GM23248 (cell line): ENCODE results near the gene EMC8.

Experiments
- EZH2 ChIP-seq: fragments of 200-600 bp; sonication (generic); IDR thresholded peaks from 2 replicates; pipeline ENCODE4 v1.6.1; 2018; ENCODE audit warnings: antibody characterized with exemption, mild to moderate bottlenecking; ENCODE audit not compliant: insufficient read depth, poor library complexity, severe bottlenecking
- EZH2phosphoT487 ChIP-seq: fragments of 200-600 bp; sonication (generic); IDR thresholded peaks from 2 replicates; pipeline ENCODE4 v1.6.1; 2018; ENCODE audit warnings: antibody characterized with exemption, moderate library complexity, mild to moderate bottlenecking, low read depth; ENCODE audit not compliant: insufficient read depth

DNA sequence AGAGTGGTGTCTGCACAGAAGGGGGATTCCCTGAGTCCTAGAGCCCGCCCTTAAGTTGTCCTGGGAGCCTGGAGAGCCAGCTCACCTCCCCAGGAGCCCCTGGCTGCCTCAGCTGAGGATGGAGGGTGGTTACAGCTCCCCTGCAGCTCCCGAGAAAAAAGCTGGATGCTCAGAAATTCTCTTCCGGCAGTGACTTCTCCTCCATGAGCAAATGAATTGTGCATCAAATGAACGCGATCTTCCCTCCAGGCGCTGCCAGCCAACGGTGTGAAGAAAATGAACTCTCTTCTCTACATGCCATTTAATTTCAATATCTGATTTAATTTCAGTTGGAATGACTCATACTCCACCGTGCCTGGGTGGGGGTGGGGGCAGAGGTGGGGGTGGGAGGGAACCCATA, 34.1 kb downstream of the EMC8 start:
- no peak for TF ChIP-seq EZH2phosphoT487
- no peak for TF ChIP-seq EZH2
